Measurements from ENCODE around the gene TRIM33. TPM values are rescaled to one million over a fixed set of nuclear protein-coding genes. Genes with fewer than 3 reads are reported as not detected.

TRIM33 gene
- total and polyA plus RNA-seq, 2 donors (not counting 3 experiments of a cell fraction or from before 2014, with no cell fraction given): 10.3 to 29.1 TPM

- ChIA-PET CTCF (interaction anchor here (1.2 kb wide), 1 partner anchor 12 kb away, joined by 5 read pairs; no protein-coding TSS in a partner anchor), POLR2A (no interaction called here)
These were observed 126.1 kb downstream of the TRIM33 start for GRCh38 chr1:114384922-114385321.

More at GRCh38 chr1:114384922-114385321, 126.1 kb downstream of the TRIM33 start:
- TF ChIP-seq POLR2AphosphoS5 (IDR thresholded peaks at IDR 0.05; ENCODE audit: insufficient read depth, low read depth, low read length): no peak
- no peak for TF ChIP-seq MYC (IDR thresholded peaks at IDR 0.05; ENCODE audit: low read depth, low read length)
- TF ChIP-seq GATA2 (IDR thresholded peaks at IDR 0.05; ENCODE audit: insufficient read depth, insufficient read length, low read depth, low read length): no peak
- TF ChIP-seq MAX (IDR thresholded peaks at IDR 0.05; ENCODE audit: insufficient read depth, insufficient read length): no peak
- TF ChIP-seq FOS (IDR thresholded peaks at IDR 0.05; ENCODE audit: borderline replicate concordance, insufficient read depth, low read length): no peak
- no peak for TF ChIP-seq EZH2 (IDR thresholded peaks at IDR 0.05; ENCODE audit: borderline replicate concordance, low read depth, low read length, severe bottlenecking)
- no peak for TF ChIP-seq JUN (IDR thresholded peaks at IDR 0.05; ENCODE audit: borderline replicate concordance, insufficient read depth, insufficient read length, low read depth)
- no peak for TF ChIP-seq POLR2A (IDR thresholded peaks at IDR 0.05; ENCODE audit: low read depth, low read length)
- TF ChIP-seq CTCF (IDR thresholded peaks at IDR 0.05; ENCODE audit: extremely low read depth in 1 of 2, insufficient read depth in 1 of 2, low read depth in 1 of 2, low read length in 2 of 2): no peak
- no peak for DNase-seq (ENCODE audit: low read depth, low spot score)
- Histone ChIP-seq H3K4me2 (ENCODE audit: insufficient read depth, low read length) (no peak overlapping the region), H3K36me3 (ENCODE audit: control insufficient read depth in 2 of 2, extremely low read depth in 1 of 2, insufficient read depth in 2 of 2, low read length in 2 of 2) (no peaks in the 10 kb centered on the region), H3K27ac (ENCODE audit: insufficient read depth, low read depth, low read length) (no peak overlapping the region), H3K4me3 (replicated peaks in 1 of 3; ENCODE audit: insufficient read depth in 1 of 3, low read depth in 1 of 3, low read length in 3 of 3) (no peak overlapping the region), H2AFZ (ENCODE audit: low read depth, low read length) (no peak overlapping the region), H4K20me1 (replicated peaks; ENCODE audit: control insufficient read depth, extremely low read depth, insufficient read depth, low read length) (no peaks in the 10 kb centered on the region), H3K9me1 (replicated peaks; ENCODE audit: control insufficient read depth, extremely low read depth, insufficient read depth, low read length) (no peaks in the 10 kb centered on the region), H3K4me1 (ENCODE audit: control insufficient read depth, extremely low read depth, insufficient read depth, low read length) (no peaks in the 10 kb centered on the region), H3K27me3 (ENCODE audit: control insufficient read depth in 2 of 2, insufficient read depth in 2 of 2, low read length in 2 of 2) (no peaks in the 10 kb centered on the region), H3K9me3 (replicated peaks; ENCODE audit: control insufficient read depth, insufficient read depth, low read length) (no peaks in the 10 kb centered on the region), H3K9ac (replicated peaks; ENCODE audit: extremely low read depth, insufficient read depth, low read length) (no peak overlapping the region), H3K79me2 (ENCODE audit: control insufficient read depth, insufficient read depth, low read length) (no peaks in the 10 kb centered on the region)
- intact Hi-C loops (cut with micrococcal nuclease) (no loop called here), dilution Hi-C loops (cut with MboI; ENCODE audit: extremely low pct_ligation_motif_present, low sequenced_read_pairs) (no loop called here)
- FAIRE-seq: no peak
- no TSS peak for BruUV-seq (replicated peaks)

All from endothelial cell of umbilical vein (primary cell).